NCI-H524 treated with DMSO at 0.1 percent for 48 hours (cell line): Measurements from ENCODE around the gene NFKB2.

Experiments
- DNase-seq: peaks from one replicate; lab custom pipeline; 2025; lab: John Stamatoyannopoulos, UW

NFKB2 gene

GRCh38 chr10:102422545-102423129, 27.1 kb downstream of the NFKB2 start:
- DNase-seq, result no peak

DNA sequence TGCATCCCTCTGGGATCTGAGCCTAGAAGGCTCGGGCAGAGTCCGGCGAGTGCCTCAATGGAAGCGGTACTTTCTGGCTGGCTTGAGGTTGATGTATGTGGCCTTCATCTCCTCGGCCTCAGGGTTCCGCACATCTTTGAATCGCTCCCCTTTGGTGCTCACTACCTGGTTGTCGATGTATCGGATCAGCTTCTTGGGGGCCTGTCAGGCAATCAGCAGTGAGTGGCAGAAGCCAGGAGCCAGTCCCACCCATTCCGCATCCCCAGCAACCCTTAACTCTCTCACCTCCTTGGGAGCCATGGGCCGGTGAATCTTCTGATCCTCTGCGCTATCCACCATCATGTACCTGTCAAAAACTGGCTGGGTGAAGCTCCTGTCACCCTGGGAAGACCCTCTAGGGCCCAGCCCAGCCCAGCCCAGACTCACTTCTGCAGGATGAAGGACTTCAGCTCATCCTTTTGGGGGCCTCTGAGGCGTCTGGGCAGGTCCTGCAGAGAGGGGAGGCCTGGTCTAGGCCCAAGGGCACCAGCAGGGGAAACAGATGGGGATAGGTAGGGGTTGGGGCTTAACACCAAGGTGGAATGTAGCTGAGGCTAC, 28.0 kb downstream of the NFKB2 start:
- no peak for DNase-seq

DNA sequence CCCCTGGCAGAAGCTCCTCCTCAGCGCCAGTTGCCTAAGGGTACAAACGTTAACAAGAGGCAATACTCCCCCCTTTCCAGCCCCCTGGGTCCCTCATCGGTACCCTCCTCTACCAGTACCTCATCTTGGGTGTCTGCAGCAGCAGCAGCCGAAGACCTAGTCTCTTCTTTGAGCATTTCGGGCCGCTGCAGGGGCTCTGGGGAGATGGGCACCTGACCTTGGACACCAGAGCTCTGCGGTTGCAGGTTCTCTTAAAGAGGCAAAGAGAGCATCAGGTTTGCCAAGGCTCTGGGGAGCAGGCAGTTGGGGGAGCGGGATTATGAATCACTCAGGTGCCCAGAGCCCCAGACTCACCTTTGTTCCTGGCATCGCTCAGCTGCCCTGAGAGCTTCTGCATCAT, 28.6 kb downstream of the NFKB2 start:
- no peak for DNase-seq

DNA sequence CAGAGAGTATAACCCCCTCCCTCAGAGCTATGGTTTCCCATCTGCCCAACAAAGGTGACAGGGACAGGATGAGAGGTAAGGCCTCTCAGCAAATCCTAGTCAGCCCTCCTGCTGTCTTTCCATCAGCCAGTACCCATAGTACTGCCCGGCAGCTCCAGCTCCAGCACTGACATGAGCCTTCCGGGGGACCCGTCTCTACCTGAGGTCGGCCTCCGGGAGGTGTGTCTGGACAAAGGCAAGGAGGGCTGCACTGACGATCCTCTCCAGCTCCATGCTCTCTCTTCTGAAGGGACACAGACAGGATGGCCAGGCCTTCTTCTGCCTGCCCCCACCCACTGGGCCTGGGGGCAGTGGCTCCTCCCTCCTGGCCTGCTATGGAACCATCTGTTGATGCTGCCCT, 29.4 kb downstream of the NFKB2 start:
- DNase-seq, result no peak

- DNase-seq, result no peak
Measured at GRCh38 chr10:102425444-102425843, 29.9 kb downstream of the NFKB2 start.

DNA sequence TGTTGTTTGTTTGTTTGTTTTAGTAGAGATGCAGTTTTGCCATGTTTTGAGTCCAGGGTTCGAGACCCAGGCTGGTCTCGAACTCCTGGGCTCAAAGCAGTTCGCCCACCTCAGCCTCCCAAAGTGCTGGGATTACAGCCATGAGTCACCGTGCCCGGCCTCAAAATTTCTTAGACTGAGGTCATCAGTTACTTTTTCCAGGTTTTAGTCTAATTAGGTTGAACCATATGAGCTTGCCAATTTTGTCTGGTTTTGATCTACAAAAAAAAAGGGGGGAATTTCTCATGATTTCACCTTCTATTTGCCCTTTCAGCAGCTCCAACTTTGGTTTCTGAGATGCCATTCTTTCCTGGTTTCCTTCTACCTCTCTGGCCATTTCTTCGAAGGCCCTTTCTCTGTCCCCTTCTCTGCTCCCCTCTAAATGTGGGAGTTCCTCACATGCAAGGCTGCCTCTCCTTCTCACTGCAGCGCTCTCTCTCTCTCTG, 31.3 kb downstream of the NFKB2 start:
- DNase-seq, result no peak

GRCh38 chr10:102429468-102429867, 34.0 kb downstream of the NFKB2 start:
- DNase-seq, result no peak

DNA sequence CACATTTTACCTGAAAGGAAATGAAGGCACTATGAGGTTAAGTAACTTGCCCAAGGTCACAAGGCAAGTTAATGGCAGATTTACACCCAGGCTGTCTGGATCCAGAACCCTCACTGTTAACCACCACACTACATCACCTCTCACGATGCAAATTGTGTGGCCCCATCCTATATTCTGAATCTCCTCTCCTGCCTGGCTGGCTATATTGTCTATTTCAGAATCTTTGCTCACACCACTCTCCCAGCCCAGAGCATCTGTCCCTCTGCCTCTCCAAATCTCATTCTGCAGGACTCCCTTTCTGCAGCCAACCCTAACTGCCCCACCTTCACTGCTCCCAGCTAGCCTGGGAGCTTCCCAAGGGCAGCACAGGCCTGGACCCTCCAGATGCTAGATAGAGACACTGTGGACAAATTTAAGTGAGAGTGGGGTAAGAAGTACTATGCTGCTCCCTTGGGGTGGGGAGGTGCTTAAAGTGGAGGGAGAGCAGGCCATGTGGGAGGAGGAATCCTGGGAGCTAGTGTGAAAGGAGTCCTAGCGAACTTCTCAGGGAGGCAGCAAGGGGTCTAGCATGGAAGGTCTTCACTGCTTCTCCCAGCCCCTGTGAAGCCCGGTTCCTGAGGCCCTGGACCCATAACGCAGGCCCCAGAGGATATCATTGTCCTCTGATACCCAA, 36.1 kb downstream of the NFKB2 start:
- no peak for DNase-seq

DNA sequence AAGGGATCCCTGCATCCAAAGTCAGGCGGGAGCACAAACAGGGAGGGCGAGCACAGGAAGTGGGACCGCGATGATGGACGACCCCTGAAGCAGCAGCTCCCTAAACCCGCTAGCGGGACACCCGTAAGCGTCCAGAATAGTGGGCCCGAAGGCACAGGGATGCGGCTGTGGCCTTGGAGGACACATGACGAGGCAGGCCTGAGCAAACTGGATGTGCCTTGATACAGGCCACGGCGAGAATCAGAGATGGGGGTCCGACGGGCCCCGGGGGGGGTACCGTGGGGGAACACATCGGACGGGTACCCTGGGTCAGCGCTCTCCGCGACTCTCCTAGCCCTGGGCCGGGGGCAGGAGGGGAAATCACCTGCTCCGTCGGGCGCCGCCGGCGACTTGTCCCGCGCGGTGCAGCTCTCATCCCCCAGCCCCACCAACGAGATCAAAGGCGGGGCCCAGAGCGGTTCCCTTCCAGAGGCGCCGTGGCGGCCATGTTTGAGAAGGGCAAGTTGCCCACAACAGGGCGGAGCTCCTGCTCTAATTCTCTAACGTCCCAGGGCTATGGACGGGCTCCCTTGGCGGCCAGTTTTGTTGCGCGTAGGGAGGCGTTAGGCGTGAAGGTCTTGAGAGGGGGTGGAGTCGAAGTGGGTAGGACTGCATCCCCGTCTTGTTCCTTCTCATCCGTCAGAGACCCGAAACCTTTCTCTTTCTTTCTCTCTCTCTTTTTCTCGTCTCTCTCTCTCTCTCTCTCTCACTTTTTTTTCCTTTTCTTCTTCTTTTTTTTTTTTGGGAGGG, 36.9 kb downstream of the NFKB2 start, which contains the start of gene CUEDC2:
TSS of gene CUEDC2 (minus strand) at position 413 of the 789 bp plus-strand sequence. CDS start 7,386 bp downstream, outside the sequence.
- DNase-seq, result peak; percentile 66

DNA sequence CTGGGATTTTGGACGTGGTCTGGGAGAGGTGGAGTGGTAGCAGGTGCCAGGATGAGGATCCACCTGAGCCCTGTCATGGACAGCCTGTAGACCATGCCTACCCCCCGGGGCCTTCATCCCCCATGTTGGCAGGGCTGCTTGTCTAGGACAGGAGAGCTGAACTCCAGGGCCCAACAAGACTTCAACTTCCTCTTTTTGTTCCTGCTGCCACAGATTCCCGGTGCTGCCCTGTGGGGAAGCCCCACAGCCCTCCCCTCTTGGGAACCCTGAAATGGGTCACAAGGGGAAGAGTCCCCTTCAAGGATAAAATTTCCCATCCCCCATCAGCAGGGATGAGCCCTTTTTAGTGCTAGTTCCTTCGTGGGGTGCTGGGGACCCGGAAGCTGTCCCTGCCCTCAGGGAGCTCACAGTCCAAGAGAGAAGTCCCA, 38.1 kb downstream of the NFKB2 start:
- DNase-seq, result no peak

- DNase-seq, result no peak
Measured at GRCh38 chr10:102434394-102435132, 39.1 kb downstream of the NFKB2 start.

DNA sequence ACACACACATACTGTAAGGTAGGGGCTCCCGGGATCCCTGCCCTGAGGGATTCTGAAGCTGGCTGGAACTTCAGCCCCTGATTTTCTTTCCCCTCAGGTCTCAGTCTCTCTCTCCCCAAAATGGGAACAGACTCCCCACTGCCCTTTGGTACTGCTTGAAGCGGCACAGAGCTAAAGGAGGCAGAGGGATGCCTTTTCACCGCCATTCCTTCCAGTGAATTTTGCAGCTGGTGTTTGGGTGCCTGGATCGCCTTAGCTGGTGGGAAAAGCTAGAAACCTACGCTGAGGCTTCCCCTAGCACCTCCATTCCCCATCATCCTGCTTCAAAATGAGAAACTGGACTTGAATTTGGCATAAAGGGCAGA, 39.6 kb downstream of the NFKB2 start:
- no peak for DNase-seq

GRCh38 chr10:102435529-102436233, 40.2 kb downstream of the NFKB2 start:
- no peak for DNase-seq

GRCh38 chr10:102436312-102436711, 40.8 kb downstream of the NFKB2 start:
- DNase-seq, result no peak

DNA sequence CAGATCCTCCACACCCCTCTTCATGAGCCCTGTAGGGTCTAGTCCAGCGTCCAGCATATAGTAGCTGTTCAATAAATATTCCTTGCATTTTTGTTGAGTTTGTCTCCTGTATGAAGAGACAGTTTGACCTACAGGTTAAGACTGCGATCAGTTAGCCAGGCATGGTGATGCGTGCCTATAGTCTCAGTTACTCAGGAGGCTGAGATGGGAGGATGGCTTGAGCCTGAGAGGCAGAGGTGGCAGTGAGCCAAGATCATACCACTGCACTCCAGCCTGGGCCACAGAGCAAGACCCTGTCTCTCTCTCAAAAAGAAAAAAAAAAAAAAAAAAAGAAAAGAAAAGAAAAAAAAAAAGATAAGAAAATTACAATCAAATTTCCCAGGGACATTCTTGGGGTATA, 42.0 kb downstream of the NFKB2 start:
- DNase-seq, result no peak

DNA sequence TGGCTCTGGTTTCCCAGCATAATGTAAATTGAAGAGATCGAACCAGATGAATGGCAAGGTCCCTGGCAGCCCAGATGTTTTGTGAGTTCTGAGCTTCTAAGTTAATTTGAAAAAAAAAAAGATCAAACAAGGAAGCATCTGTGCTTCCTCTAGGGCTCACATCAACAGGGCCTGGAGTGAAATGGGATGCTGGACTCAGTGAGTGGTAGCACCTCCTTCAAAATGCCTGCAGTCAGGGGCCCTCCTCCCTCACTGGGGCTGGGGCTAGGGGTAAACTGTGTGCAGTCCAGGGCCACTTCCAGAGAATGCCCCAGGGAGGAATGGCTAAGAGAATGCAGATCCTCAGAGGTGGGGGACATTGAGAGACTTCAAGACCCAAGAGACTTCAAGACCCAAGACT, 42.9 kb downstream of the NFKB2 start:
- no peak for DNase-seq

DNA sequence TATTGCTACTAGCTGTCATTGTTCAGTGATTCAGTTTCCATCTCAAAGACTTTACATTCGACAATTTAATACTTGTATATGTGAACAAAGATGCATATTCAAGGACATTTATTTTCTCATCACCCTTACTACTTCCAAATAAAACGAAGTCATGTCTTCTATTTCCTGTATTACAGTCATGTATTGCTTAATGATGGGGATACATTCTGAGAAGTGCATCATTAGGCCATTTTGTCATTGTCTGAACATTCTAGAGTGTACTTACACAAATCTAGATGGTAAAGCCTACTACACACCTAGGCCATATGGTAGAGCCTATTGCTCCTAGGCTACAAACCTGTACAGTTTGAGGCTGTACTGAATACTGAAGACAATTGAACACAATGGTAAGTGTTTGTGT, 49.3 kb downstream of the NFKB2 start:
- DNase-seq, result no peak

DNA sequence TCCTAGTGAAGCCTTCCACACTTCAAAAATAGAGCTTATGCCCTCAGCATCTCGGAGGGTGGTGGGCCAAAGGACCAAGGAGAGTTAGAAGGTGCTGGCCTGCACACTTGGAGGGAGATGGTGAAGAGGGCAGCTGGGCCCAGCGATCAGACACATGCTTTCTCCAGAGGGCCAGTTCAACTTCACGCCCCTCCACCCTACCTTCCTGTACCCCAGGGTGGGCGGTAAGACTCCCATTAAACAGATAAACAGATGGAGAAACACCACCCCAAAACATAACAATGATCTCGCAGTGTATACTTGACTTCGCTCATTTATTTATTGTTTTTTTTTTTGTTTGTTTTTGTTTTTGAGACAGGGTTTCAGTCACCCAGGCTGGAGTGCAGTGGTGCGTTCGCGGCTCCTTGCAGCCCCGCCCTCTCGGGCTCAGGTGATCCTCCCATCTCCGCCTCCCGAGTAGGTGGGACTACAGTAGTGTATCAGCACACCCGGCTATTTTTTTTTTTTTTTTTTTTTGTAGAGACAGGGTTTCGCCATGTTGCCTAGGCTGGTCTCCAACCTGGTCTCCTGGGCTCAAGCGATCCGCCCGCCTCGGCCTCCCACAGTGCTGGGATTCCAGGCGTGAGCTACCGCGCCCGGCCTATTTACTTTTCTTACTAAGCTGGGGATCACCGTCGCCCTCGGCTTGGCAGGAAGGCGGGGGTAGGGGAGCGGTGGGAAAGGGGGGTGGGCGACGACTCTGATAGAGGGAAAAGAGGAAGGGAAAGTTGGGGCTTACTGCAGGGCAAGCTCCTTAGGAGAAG, 54.0 kb downstream of the NFKB2 start:
- DNase-seq, result no peak

DNA sequence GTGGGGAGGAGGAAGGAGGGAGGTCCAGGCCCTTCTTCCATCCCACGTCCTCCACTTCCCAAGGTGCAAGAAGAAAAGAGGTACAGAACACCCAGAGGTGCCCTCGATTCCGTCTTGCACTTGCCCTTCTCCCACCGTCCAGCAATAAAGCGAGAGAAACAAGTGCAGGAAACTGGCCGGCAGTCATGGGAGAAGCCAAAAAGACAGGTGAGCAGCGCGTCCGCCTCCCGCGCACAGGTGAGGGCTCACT, 54.5 kb downstream of the NFKB2 start:
- no peak for DNase-seq

DNA sequence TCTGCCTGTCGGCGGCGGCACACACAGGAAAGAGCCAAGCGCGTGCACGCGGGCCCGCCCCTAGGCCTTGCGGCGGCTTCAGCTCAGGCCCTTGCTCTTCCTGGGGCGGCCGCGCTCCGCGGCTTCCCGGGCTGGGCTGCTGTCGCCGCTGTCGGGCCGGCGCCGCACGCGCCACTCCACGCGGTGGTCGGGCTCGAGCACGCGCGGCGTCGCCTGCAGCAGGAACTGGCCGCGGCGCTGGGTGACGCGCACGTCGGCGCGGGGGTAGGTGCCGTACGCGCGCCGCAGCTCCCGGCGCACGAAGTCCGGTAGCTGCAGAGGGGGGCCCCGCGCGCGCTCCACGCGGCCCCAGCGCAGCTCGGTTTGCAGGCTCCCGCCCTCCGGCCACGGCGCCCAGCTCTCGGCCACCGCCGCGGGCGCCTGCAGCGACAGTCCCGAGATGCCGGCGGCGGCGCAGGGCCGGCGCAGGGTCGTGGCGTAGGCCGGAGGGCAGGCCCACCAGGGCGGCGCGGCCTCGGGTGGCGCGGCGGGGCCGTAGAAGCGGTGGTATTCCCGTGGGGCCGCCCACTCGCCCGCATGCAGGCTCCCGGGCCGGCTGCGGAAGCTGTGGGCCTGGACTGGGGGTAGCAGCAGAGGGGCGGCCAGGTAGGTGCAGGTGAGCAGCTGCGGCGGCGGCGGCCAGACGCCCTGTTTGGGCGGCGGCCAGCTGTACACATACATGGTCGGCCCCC, 55.0 kb downstream of the NFKB2 start:
- no peak for DNase-seq
